Endometrium (tissue), 2 donors: ENCODE results near the gene HOXC9.

Source experiments
- FAIRE-seq: peaks from 2 replicates; lab custom pipeline; 2012; peaks lifted over from hg19 to GRCh38; lab: Jason Lieb, UNC
- donor health status: control.
- donor health status: control.

HOXC9 gene

DNA sequence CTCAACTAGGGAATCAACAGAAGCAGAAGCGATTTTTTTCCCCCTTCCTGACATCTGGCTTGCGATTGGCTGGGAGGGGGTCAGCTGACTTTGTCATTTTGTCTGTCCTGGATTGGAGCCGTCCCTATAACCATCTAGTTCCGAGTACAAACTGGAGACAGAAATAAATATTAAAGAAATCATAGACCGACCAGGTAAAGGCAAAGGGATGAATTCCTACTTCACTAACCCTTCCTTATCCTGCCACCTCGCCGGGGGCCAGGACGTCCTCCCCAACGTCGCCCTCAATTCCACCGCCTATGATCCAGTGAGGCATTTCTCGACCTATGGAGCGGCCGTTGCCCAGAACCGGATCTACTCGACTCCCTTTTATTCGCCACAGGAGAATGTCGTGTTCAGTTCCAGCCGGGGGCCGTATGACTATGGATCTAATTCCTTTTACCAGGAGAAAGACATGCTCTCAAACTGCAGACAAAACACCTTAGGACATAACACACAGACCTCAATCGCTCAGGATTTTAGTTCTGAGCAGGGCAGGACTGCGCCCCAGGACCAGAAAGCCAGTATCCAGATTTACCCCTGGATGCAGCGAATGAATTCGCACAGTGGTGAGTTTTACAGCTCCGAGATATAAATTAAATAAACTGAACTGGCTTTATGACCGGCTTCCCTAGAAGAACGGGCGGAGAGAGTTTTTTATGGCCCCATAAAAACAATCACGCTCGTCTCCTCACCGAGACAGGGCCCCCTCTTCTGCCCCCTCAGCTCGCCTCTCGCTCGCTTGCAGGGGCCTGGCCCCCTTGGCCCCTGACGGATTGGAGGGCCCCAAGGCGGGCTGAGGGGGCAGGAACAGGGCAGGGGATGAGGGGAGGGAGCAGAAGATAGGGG lies 28.6 kb downstream of the HOXC9 start, which contains the start of gene HOXC6:
TSS of gene HOXC6 (plus strand) at position 127 of the 888 bp plus-strand sequence. CDS start at position 209, 82 bp downstream.
- no peak for FAIRE-seq

DNA sequence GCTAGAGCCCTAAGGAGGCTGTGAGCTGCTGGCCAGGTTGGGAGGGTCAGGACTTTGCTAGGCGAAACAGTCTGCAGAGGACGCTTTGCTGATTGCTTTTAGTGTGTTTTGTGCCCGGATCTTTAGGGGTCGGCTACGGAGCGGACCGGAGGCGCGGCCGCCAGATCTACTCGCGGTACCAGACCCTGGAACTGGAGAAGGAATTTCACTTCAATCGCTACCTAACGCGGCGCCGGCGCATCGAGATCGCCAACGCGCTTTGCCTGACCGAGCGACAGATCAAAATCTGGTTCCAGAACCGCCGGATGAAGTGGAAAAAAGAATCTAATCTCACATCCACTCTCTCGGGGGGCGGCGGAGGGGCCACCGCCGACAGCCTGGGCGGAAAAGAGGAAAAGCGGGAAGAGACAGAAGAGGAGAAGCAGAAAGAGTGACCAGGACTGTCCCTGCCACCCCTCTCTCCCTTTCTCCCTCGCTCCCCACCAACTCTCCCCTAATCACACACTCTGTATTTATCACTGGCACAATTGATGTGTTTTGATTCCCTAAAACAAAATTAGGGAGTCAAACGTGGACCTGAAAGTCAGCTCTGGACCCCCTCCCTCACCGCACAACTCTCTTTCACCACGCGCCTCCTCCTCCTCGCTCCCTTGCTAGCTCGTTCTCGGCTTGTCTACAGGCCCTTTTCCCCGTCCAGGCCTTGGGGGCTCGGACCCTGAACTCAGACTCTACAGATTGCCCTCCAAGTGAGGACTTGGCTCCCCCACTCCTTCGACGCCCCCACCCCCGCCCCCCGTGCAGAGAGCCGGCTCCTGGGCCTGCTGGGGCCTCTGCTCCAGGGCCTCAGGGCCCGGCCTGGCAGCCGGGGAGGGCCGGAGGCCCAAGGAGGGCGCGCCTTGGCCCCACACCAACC lies 29.8 kb downstream of the HOXC9 start:
- FAIRE-seq, result no peak

DNA sequence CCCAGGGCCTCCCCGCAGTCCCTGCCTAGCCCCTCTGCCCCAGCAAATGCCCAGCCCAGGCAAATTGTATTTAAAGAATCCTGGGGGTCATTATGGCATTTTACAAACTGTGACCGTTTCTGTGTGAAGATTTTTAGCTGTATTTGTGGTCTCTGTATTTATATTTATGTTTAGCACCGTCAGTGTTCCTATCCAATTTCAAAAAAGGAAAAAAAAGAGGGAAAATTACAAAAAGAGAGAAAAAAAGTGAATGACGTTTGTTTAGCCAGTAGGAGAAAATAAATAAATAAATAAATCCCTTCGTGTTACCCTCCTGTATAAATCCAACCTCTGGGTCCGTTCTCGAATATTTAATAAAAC lies 30.5 kb downstream of the HOXC9 start:
- FAIRE-seq, result no peak

DNA sequence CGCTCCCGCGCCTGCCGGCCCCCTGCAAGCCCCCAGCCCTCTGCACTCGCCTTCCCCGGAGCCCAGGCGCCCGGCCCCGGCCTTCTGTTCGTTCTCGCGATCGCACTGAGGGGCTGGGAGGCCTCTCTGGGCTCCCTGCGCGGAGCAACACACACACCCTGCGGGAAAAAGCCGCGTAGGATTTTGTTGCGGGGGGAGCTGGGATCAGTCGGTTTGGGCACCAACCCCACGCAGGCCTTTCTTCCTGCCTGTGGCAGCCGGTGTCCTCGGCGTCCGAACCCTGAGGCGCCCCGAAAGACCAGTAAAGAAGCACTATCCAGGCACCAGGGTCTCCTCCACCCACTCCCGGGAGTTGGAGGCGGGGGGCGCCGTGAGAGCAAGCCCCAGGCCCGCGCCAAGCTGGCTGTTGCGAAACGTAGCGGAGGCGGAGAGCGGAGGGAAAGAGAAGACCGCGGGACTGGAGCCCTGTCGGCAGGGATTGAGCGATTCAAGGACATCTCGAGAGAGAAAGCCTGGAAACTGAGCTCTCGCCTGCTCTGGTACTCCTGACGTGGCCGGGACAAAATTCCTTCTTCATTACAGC lies 31.0 kb downstream of the HOXC9 start:
- no peak for FAIRE-seq

DNA sequence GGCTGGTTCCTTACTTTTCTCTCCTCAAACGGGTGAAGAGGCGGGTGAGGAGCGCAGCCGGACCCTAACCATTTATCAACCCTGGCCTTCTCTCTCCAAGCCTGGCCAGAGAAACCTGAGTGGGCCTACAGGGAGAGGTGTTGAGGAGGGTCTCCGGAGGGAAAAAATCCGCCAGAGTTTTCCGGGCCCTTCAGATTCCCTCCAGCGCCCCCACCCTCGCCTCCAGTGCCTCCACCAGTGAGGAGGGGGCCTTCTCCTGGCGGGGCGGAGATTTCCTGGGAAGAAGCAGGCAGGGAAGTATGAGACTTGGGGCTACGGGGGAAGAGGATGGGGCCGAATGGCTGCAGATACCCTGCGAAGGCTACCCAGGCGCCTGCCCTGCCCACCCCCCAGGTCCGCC lies 31.5 kb downstream of the HOXC9 start:
- FAIRE-seq, result no peak

DNA sequence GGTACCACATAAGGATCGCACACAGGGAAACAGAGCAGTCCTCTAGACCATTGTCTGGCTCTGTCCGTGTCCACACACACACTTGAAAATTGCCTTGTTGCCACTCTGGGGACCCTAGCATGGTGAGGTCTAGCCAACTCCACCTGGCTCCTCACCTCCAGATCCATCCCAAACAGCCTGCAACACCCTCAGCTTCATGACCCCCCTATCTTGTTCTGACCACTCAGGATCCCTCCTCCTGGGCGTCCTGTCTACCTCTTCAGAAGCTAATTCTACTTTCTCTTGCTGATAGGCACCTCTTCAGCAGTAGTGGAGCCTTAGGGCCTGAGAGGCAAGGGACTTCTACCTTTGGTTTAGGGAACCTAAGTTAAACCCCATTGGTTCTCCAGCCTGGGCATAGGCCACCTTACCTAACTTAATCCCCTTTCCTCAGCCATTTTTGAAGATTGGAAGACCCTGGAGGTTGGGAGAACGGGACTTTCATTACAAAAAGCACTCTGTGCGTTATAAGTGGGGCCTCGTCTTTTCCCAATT lies 32.2 kb downstream of the HOXC9 start:
- no peak for FAIRE-seq

DNA sequence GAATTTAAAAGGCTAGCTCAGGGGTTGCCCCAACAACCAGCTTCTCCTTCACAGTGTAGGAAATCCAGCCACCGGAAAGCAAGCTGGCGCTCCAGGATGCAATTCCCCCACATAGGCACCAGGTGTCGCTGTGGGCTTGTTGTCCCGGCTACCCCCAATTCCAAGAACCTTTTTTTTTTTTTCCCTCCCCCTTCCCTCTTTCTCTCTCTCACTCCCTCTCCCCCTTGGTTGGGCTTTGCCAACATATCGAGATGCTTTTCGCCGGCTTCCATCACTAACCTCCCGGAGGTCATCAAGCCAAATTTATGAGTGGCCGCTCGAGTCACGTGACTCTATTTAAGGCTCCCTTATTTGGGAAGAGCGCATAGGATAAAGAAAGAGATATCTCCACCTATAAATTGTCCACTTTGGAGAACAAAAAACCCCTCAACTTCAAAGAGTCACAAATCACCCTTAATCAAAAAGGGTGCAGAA lies 32.7 kb downstream of the HOXC9 start, which contains the start of gene HOXC5:
TSS of gene HOXC5 (plus strand) at position 424 of the 474 bp plus-strand sequence. CDS start 73 bp downstream, outside the sequence.
- FAIRE-seq, result no peak

DNA sequence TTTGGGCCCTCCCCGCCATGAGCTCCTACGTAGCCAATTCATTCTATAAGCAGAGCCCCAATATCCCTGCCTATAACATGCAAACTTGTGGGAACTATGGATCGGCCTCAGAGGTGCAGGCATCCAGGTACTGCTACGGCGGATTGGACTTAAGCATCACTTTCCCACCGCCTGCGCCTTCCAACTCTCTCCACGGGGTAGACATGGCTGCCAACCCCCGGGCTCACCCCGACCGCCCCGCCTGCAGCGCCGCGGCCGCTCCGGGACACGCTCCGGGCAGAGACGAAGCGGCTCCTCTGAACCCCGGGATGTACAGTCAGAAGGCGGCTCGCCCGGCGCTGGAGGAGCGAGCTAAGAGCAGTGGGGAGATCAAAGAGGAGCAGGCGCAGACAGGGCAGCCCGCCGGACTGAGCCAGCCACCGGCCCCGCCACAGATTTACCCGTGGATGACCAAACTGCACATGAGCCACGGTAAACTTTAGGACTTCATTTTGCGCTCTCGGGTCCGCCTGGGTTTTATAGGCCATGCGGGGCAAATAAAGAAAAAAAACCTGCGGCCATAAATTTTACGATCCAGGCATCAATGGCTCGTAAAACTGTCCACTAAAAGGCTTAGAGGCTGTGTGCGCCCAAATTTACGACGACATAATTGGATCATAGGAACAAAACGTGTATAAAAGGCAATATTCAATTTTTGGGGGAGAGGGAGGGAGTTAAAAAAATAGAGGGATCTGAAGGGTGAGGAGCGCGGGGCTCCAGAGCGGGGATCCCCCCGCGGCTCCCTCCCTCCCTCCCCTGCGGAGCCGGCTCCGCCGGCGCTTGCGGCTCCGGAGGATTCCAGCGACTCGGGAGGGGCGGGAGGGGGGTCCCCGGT lies 33.4 kb downstream of the HOXC9 start:
- FAIRE-seq, result no peak

DNA sequence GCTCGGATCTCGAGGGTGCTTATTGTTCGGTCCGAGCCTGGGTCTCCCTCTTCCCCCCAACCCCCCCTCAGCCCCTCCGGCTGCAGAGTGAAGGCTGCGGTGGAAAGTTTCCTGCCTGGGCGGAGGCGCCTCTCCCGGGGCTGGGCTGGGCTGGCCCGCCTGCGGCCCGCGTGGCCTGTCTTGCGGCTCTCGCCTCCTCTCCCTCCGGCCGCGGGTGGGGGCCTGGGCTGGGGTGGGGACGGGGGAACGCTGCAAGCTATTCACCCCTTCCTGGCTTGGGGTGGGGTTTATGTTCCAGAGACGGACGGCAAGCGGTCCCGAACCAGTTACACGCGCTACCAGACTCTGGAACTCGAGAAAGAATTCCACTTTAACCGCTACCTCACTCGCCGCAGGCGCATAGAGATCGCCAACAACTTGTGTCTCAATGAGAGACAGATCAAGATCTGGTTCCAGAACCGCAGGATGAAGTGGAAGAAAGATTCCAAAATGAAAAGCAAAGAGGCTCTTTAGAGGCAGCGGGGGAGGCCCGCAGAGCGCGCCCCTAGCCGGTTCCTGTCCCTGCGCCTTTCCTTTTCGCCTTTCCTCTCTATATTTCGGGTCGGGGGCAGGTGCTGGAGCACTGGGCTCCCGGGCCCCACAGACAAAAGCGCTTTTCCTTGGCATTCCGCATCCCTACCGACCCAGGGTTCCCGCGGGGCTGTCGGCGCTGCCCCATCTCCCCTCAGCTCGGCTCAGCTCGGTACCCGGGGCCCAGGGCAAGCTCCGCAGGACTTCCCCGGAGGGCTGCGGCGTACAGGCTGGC lies 34.2 kb downstream of the HOXC9 start:
- FAIRE-seq, result no peak

DNA sequence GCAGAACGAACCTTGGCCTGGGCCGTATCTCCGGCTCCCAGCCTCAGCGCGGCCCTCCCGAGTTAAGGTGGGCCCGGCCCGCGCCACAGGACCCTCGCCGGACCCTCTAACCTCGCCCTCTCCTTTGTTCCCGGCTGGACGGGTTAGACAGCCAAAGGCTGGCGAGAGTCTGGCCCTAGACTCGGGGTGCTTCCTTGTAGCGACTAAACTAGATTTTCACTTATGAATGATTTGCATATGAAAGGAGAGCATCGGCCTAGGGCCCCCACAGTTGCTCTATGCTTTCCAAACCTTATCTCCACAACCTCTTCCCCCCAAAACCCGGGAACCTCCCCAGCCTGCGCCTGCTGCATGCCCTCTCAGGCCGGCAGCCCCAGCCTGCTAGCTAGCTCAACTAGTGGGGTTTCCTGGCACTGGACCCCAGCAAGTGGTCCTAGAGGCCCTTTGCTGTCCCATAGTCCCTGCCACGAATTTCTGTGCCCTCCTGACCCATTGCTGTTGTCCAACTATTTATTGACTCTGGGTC lies 34.9 kb downstream of the HOXC9 start:
- FAIRE-seq, result no peak

DNA sequence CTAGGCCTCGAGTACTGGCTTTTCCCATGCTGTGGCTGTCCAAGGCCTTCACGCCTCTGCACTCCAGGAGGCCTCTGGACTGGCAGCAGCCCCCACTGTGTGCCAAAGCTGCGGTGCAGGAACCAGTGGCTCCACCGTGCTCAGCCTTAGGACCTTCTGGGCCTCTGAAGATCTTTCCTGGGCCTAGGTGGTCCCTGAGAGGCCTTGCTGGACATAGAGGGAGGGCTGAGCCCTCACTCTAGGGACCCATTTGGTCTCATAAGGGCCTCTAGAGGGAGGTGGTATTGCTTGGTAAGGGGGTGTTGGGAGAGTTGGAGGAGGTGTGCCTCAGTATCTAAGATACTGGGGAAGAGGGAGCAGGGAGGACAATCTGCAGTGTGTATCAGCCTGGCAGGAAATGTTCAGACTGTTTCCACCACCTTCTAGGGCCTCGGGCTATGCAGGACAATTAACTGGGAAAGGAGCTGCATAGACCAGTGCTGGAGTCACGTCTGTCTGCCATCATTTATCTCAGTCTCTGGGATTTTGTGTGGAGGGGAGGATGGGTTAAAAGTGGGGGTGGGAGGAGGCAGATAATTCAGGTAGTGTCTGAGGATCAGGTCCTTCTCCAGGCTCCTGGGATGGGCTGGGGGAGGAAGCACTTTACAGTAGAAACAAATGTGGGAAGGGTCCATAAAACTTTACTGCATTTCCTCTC lies 35.8 kb downstream of the HOXC9 start:
- no peak for FAIRE-seq

DNA sequence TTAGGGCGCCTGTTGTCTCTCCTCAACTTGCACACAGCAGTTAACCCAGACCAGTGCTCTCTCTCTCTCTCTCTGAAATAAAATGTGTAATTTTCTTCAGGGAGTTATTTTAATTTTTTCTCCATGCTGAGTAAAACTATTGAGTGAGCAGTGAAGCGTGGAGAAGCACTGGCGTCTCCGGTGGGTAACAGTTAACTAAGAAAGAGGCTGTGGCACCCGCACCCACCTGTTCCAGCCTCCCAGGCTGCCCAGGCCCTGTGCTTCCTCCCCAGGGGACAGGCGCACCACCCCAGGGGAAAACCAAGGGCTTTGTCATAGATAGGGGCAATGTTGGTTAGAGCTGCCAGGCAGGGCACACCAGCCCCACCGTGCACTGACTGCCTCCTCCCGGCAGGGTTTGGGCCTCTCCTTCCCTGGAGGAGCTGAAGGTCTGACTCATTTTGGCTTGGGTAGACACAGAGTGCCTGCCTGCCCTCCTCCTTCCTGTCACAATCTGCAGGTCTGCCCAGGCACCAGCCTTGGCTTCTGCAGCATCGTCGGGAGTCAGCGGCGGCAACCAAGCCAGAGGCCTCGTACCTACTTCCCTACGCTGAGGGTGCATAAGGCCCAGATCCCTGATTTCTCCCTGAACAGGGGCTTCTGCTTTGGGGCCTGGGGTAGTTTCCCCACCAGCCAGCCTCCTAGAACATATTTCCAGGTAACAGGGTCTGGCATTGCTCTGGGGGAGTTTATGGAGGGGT lies 36.8 kb downstream of the HOXC9 start:
- FAIRE-seq, result no peak

DNA sequence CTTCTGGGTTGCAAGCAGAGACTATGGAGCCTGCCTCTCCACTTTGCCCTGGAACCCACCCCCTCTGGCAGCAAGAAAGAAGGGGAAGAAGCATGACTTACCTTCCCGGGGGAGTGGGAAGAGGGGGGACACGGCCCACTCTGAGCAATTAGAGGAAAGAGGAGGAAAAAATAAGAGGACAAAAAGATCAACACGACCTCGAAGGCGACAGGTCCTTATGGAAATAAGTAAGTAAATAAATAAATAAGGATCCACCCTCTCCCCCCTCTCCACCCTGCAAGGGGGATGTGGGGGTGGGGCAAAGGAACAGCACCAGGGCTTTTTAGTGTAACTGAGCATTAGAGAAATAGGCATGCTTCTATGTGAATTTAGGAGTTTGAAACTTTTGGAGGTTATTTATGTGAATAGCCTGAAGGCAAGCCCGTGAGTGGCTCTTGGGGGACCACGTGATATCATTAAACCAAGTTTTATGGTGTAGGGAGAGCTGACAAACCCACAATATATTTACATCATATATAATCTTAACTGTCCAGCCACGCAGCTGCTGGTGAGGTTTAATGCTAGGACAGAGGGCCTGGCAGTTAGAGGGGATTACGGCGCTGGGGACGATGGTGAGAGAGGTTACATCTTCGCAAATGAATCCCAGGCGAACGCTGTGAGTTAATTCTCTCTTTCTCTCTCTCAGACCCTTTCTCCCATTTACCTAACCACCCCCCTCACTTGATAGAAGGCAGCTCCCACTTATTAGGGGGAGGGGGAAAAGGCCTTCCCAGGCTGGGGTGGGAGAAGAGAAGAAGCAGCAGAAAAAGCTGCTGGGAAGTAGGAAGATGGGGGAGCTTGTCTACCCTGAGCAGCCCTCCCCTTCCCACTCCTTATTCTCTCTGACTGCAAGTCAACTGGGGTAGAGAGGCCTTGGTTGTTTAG lies 37.7 kb downstream of the HOXC9 start:
- no peak for FAIRE-seq

DNA sequence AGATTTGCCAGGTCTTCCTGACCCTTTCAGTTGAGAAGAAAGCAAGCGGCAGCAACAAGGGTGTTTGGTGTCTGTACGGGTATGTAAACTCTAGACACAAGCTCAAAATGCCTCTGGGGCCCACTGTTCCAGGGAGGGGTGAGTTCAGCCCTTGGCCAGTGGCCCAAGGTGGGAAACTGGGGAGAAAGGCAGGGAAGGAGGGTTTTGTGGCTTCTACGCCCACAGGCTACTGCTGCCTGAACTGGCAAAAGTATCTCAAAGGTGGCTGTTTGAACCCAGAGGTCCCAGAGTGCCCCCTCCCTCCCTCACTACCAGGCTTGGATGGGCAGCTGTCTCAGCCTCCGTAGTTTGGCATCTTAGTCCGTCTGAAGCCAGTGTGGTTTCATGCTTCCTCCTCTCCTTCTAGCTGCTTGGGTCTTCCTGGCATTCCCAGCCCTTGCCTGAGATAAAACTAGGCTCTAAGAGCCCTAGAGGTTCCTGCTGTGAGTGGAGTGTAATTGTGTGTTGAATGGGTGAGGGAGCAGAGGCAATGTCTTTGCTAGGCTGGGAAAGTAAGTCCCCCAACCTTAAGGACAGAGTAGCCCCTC lies 38.4 kb downstream of the HOXC9 start:
- no peak for FAIRE-seq

DNA sequence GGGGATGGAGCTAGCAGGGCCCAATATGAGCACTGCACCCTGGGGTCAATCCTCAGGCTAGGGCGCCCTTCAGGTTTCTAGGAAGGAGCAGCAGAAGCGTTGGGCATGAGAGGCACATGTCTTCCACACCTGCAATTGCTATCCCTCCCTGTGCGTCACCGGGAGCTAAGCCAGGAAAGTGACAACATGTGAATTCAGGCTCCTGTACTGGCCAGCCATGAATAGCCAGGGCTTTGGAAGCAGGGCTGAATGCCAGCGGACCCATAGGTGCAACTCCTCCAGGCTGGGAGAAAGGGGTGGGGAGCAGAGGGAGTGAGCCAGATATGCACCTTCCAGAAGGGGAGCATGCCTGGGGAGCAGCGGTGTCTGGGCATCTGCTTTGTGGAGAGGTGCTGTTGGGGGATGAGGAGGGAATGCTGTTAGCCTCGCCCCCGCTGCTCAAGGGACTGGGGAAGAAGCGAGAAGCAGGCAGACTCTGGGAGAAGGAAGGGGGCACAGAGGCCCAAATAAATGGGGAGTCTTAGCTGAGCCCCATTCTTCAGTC lies 39.0 kb downstream of the HOXC9 start:
- FAIRE-seq, result no peak

DNA sequence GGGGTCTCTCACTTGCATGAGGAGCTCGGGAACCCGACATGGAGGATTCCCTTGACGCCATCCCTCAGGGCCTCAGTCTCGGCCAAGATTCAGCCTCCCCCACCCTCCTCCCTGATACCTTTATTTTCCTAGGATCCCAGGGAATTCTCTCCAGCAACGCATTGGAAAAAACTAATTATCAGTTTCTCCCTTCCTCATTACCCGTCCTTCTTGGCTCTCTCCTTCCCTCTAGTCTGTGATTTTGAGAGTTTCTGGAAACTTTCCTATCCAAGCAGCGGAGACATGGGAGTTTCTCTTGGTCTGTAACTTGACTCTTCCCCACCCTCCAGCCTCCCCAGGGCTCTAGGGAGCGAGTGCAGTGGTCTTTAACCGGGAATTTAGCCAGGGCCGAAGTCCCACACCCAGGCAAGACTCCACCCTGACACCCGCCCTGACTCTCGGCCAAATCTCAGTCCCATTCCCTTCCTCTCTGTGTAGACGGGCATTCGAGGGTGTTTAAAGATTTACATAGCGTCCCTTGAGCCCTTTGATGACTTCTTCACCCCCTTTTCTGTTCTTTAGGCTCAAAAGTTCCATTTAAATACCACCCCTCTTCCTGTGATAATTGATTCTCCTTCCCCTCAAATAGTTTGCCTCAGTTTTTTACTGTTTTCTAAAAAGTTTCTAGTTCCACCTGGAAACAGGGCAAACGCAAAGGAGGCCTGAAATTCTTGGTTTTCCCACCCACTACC lies 39.6 kb downstream of the HOXC9 start:
- FAIRE-seq, result no peak
